ENCODE results near the gene CD83. TPM values are rescaled to one million over a fixed set of nuclear protein-coding genes. Genes with fewer than 3 reads are reported as not detected.

Gene CD83
- total and polyA plus RNA-seq, 2 of the 8 experiments (the other 6 are each of a cell fraction or from before 2014, with no cell fraction given), result 4.6 to 8.5 TPM

DNA sequence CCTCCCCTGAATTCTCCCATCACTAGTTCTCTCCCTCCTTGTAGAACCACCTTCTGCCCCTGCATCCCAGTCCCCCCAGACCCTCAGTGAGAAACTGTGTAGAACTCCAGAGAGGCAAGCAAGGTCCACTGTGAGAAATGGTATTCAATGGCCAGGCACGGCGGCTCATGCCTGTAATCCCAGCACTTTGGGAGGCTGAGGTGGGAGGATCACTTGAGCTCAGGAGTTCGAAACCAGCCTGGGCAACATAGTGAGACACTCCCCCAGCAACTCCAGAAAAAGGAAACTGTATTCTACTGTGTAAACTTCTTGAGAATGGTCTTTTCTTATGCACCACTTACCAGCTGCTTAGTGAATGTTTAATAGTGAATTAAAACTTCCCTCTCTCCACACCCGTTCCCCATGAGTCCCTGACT lies 8.2 kb upstream of the CD83 start:
- FAIRE-seq (no peak), DNase-seq (ENCODE audit: low read depth in 1 of 2, low spot score in 2 of 2) (no peak)
- Histone ChIP-seq H4K8ac (ENCODE audit: extremely low read depth, insufficient read depth, low read length) (no peak overlapping the region), H3K9me3 (ENCODE audit: insufficient read depth in 2 of 2, low read depth in 1 of 2, low read length in 1 of 2) (peaks cover 12 to 14% of the 10 kb centered on the region in 2 experiments), H3K9ac (replicated peaks in 1 of 4; ENCODE audit: extremely low read depth in 1 of 4, low read depth in 3 of 4, low read length in 3 of 4) (no peak overlapping the region), H3K4me3 (ENCODE audit: extremely low read depth in 1 of 4, insufficient read depth in 2 of 4, low read depth in 3 of 4, low read length in 4 of 4) (no peak overlapping the region), H2AK5ac (ENCODE audit: low read depth, low read length) (no peak overlapping the region), H2AFZ (ENCODE audit: low read length) (no peak overlapping the region), H3K36me3 (ENCODE audit: control insufficient read depth in 2 of 4, insufficient read depth in 4 of 4, low read length in 3 of 4) (peaks cover 0 to 8% (median 0%) of the 10 kb centered on the region in 4 experiments; a peak in 1 of 8 replicates), H2BK12ac (ENCODE audit: low read depth, low read length) (no peak overlapping the region), H3K4ac (replicated peaks; ENCODE audit: insufficient read length, low read depth, low read length) (no peak overlapping the region), H3K4me1 (replicated peaks in 1 of 4; ENCODE audit: control insufficient read depth in 3 of 4, insufficient read depth in 4 of 4, low read length in 3 of 4) (no peaks in the 10 kb centered on the region; a peak in 1 of 7 replicates), H3K27me3 (replicated peaks in 1 of 4; ENCODE audit: control insufficient read depth in 3 of 4, extremely low read depth in 1 of 4, insufficient read depth in 3 of 4, low read length in 3 of 4) (no peaks in the 10 kb centered on the region), H2BK5ac (ENCODE audit: low read depth, low read length) (no peak overlapping the region), H4K91ac (replicated peaks; ENCODE audit: insufficient read length, low read length) (no peak overlapping the region), H2BK120ac (replicated peaks; ENCODE audit: low read depth, low read length) (no peak overlapping the region), H3K79me1 (ENCODE audit: low read depth, low read length) (no peaks in the 10 kb centered on the region), H3K4me2 (ENCODE audit: insufficient read depth in 1 of 2, low read depth in 2 of 2, low read length in 2 of 2) (no peak overlapping the region), H4K5ac (ENCODE audit: insufficient read length, low read depth, low read length) (no peak overlapping the region), H4K20me1 (replicated peaks in 1 of 2; ENCODE audit: control insufficient read depth in 1 of 2, insufficient read depth in 2 of 2, low read length in 2 of 2) (no peaks in the 10 kb centered on the region), H3K27ac (ENCODE audit: low read depth, low read length) (no peak overlapping the region), H2BK20ac (ENCODE audit: low read length) (no peak overlapping the region), H3K23ac (ENCODE audit: insufficient read length) (no peak overlapping the region), H3K79me2 (ENCODE audit: control insufficient read depth in 1 of 2, insufficient read depth in 2 of 2, low read length in 2 of 2) (no peaks in the 10 kb centered on the region), H3K23me2 (ENCODE audit: low read depth, low read length) (no peaks in the 10 kb centered on the region), H3K14ac (ENCODE audit: insufficient read length) (no peak overlapping the region), H3K56ac (replicated peaks; ENCODE audit: insufficient read length, low read depth, low read length) (no peak overlapping the region), H3K18ac (ENCODE audit: extremely low read depth, low read length) (no peak overlapping the region), H2BK15ac (ENCODE audit: low read length) (no peak overlapping the region)
- POLR2A ChIA-PET (ENCODE audit: partially characterized antibody), result no interaction called here
- CTCF ChIA-PET (ENCODE audit: partially characterized antibody), result interaction anchor here (1.0 to 1.5 kb wide), 7 partner anchors 9 to 197 kb away, joined by 3 to 4 read pairs (median 3); partner anchors contain the start of gene RNF182
- WGBS, 2 experiments (ENCODE audit: extremely low coverage in 1 of 2, insufficient coverage in 1 of 2, insufficient read length in 1 of 2, insufficient replicate concordance in 2 of 2, low coverage in 1 of 2, low lambda C conversion rate in 2 of 2, missing lambda C conversion rate in 1 of 2), result 80% methylated on average over 4 of the region's 4 CpGs; no CpG with 5 or more reads in 1 of the 2 experiments
- TF ChIP-seq POLR2A (IDR thresholded peaks at IDR 0.05; ENCODE audit: control extremely low read depth in 1 of 2, low read depth in 2 of 2, low read length in 2 of 2), result no peak
- TF ChIP-seq SIRT6 (IDR thresholded peaks at IDR 0.05; ENCODE audit: low read length), result no peak
- TF ChIP-seq CHD1 (IDR thresholded peaks at IDR 0.05; ENCODE audit: low read depth, low read length), result no peak
- TF ChIP-seq GTF2F1 (IDR thresholded peaks at IDR 0.05; ENCODE audit: borderline replicate concordance, low read depth, low read length), result no peak
- no peak for TF ChIP-seq CHD2 (IDR thresholded peaks at IDR 0.05; ENCODE audit: low read length)
- no peak for TF ChIP-seq POLR2AphosphoS5 (IDR thresholded peaks at IDR 0.05; ENCODE audit: low read depth, low read length)
- TF ChIP-seq BCL11A (IDR thresholded peaks at IDR 0.05; ENCODE audit: low read depth in 2 of 2, low read length in 2 of 2), result no peak
- TF ChIP-seq SP1 (IDR thresholded peaks at IDR 0.05; ENCODE audit: low read depth, low read length), result no peak
- TF ChIP-seq NANOG (IDR thresholded peaks at IDR 0.05; ENCODE audit: insufficient read depth, low read depth, low read length, poor library complexity, severe bottlenecking), result no peak
- TF ChIP-seq YY1 (IDR thresholded peaks at IDR 0.05; ENCODE audit: low read depth, low read length), result no peak
- TF ChIP-seq CEBPB (IDR thresholded peaks at IDR 0.05; ENCODE audit: low read depth, low read length), result no peak
- TF ChIP-seq SAP30 (IDR thresholded peaks at IDR 0.05; ENCODE audit: insufficient read depth, insufficient replicate concordance, low read length), result no peak
- no peak for TF ChIP-seq POU5F1 (IDR thresholded peaks at IDR 0.05; ENCODE audit: low read depth, low read length)
- no peak for TF ChIP-seq SRF (IDR thresholded peaks at IDR 0.05; ENCODE audit: low read depth, low read length)
